ENCODE data around the gene MED25. TPM values are rescaled to one million over a fixed set of nuclear protein-coding genes. Genes with fewer than 3 reads are reported as not detected.

MED25 gene
- polyA plus RNA-seq, 2 of the 4 experiments (the other 2 are of a cell fraction): 20.4 to 40.1 TPM

- FAIRE-seq: no peak
- no peak for TF ChIP-seq EHMT2 (IDR thresholded peaks at IDR 0.05; ENCODE audit: low read depth)
- no peak overlapping the region for H3K4me2 ChIP-seq
- ChIA-PET POLR2A (no interaction called here), CTCF (no interaction called here)
- ATAC-seq: no peak
- H3K27ac ChIP-seq: no peak overlapping the region
- H3K9me3 ChIP-seq: no peaks in the 10 kb centered on the region
- no peaks in the 10 kb centered on the region for H3K4me1 ChIP-seq
- no peak for DNase-seq (ENCODE audit: low read depth in 1 of 2, low spot score in 1 of 2)
- no peak overlapping the region for H3K4me3 ChIP-seq
- WGBS (ENCODE audit: missing lambda C conversion rate): 90% methylated on average over 11 of the region's 11 CpGs
Measured at GRCh38 chr19:49840321-49840720, 22.2 kb downstream of the MED25 start.

GRCh38 chr19:49840736-49841249 lies 22.7 kb downstream of the MED25 start:
- no peak for ATAC-seq
- no peak for DNase-seq (ENCODE audit: low read depth in 1 of 2, low spot score in 1 of 2)
- TF ChIP-seq HES2 (IDR thresholded peaks at IDR 0.05) (no peak), RAD21 (conservative IDR thresholded peaks at IDR 0.05 in 1 of 2, IDR thresholded peaks at IDR 0.05 in 1 of 2) (no peak), HEYL (CRISPR knock-in tag; IDR thresholded peaks at IDR 0.05) (no peak), E2F6 (IDR thresholded peaks at IDR 0.05; ENCODE audit: borderline replicate concordance, low read depth) (no peak), JUNB (IDR thresholded peaks at IDR 0.05) (no peak), TFCP2L1 (CRISPR knock-in tag; IDR thresholded peaks at IDR 0.05) (no peak), MAZ (IDR thresholded peaks at IDR 0.05; ENCODE audit: borderline replicate concordance, low read depth, low read length) (no peak), NFE2L2 (conservative IDR thresholded peaks at IDR 0.05; ENCODE audit: low read length) (no peak), CBX2 (IDR thresholded peaks at IDR 0.05; ENCODE audit: borderline replicate concordance, low read depth) (no peak), FOXS1 (CRISPR knock-in tag; IDR thresholded peaks at IDR 0.05) (no peak), KDM5A (IDR thresholded peaks at IDR 0.05) (no peak), JUN (IDR thresholded peaks at IDR 0.05) (no peak), ZNF302 (CRISPR knock-in tag; IDR thresholded peaks at IDR 0.05) (no peak)
- no peak for FAIRE-seq
- 92% methylated on average over 17 of the region's 17 CpGs for WGBS (ENCODE audit: missing lambda C conversion rate)
- Histone ChIP-seq H3K27ac (no peak overlapping the region), H3K4me2 (no peak overlapping the region), H3K4me1 (no peaks in the 10 kb centered on the region), H3K4me3 (no peak overlapping the region), H3K9me3 (no peaks in the 10 kb centered on the region)
- CTCF ChIA-PET: interaction anchor here (0.7 kb wide), 1 partner anchor 141 kb away, joined by 3 read pairs; no protein-coding TSS in a partner anchor
- POLR2A ChIA-PET: no interaction called here

- FAIRE-seq (no peak), ATAC-seq (no peak), DNase-seq (ENCODE audit: low read depth in 1 of 2, low spot score in 1 of 2) (no peak)
- H3K9me3 ChIP-seq: no peaks in the 10 kb centered on the region
- ChIA-PET CTCF (interaction anchor here (1.4 to 3.2 kb wide), 3 partner anchors 13 to 171 kb away, joined by 3 to 7 read pairs (median 3); no protein-coding TSS in a partner anchor), POLR2A (no interaction called here)
- TF ChIP-seq TFCP2L1 (CRISPR knock-in tag; IDR thresholded peaks at IDR 0.05) (no peak), ATOH8 (CRISPR knock-in tag; IDR thresholded peaks at IDR 0.05; ENCODE audit: low read depth) (no peak), MAX (IDR thresholded peaks at IDR 0.05) (no peak), KDM5A (IDR thresholded peaks at IDR 0.05) (no peak), RCOR1 (IDR thresholded peaks at IDR 0.05; ENCODE audit: low read depth, low read length) (no peak), FOXS1 (CRISPR knock-in tag; IDR thresholded peaks at IDR 0.05) (no peak), CEBPB (IDR thresholded peaks at IDR 0.05) (no peak), JUNB (IDR thresholded peaks at IDR 0.05) (no peak), HEYL (CRISPR knock-in tag; IDR thresholded peaks at IDR 0.05) (no peak), REST (IDR thresholded peaks at IDR 0.05) (no peak), ZC3H11A (IDR thresholded peaks at IDR 0.05) (no peak), RFX5 (IDR thresholded peaks at IDR 0.05) (no peak), PHF8 (IDR thresholded peaks at IDR 0.05; ENCODE audit: borderline replicate concordance, low read depth) (no peak), SREBF2 (IDR thresholded peaks at IDR 0.05) (no peak), ZFP36 (IDR thresholded peaks at IDR 0.05; ENCODE audit: borderline replicate concordance, partially characterized antibody) (no peak)
- H3K27ac ChIP-seq: no peak overlapping the region
- H3K4me3 ChIP-seq: no peak overlapping the region
- 85% methylated on average over 3 of the region's 3 CpGs for WGBS (ENCODE audit: missing lambda C conversion rate)
- no peak overlapping the region for H3K4me2 ChIP-seq
- H3K4me1 ChIP-seq: no peaks in the 10 kb centered on the region
Measured at GRCh38 chr19:49843265-49843664, 25.2 kb downstream of the MED25 start.

All from A549 (cell line).